ENCODE results near the gene HOATZ.

HOATZ gene

GRCh38 chr11:111559800-111560464, 45.4 kb downstream of the HOATZ start:
- TF ChIP-seq ZFX (IDR thresholded peaks at IDR 0.05) (no peak), CTCF (conservative IDR thresholded peaks at IDR 0.05) (no peak)
- H3K27ac ChIP-seq = no peak overlapping the region

- no peak overlapping the region for H3K27ac ChIP-seq
- no peak for TF ChIP-seq CTCF (conservative IDR thresholded peaks at IDR 0.05)
- TF ChIP-seq ZFX (IDR thresholded peaks at IDR 0.05) = no peak
Measured at GRCh38 chr11:111560800-111561199, 46.2 kb downstream of the HOATZ start.

GRCh38 chr11:111561306-111561705, 46.7 kb downstream of the HOATZ start:
- no peak overlapping the region for H3K27ac ChIP-seq
- TF ChIP-seq ZFX (IDR thresholded peaks at IDR 0.05) = no peak
- TF ChIP-seq CTCF (conservative IDR thresholded peaks at IDR 0.05) = no peak

- no peak for TF ChIP-seq ZFX (IDR thresholded peaks at IDR 0.05)
- no peak for TF ChIP-seq CTCF (conservative IDR thresholded peaks at IDR 0.05)
- no peak overlapping the region for H3K27ac ChIP-seq
Measured at GRCh38 chr11:111561791-111562325, 47.3 kb downstream of the HOATZ start.

GRCh38 chr11:111562692-111563389, 48.3 kb downstream of the HOATZ start:
- no peak overlapping the region for H3K27ac ChIP-seq
- TF ChIP-seq ZFX (IDR thresholded peaks at IDR 0.05) = no peak
- no peak for TF ChIP-seq CTCF (conservative IDR thresholded peaks at IDR 0.05)

GRCh38 chr11:111565114-111565720, 50.6 kb downstream of the HOATZ start:
- no peak overlapping the region for H3K27ac ChIP-seq
- TF ChIP-seq ZFX (IDR thresholded peaks at IDR 0.05) = no peak
- TF ChIP-seq CTCF (conservative IDR thresholded peaks at IDR 0.05) = peak; percentile 94

GRCh38 chr11:111566324-111566723, 51.7 kb downstream of the HOATZ start:
- H3K27ac ChIP-seq = no peak overlapping the region
- no peak for TF ChIP-seq CTCF (conservative IDR thresholded peaks at IDR 0.05)
- TF ChIP-seq ZFX (IDR thresholded peaks at IDR 0.05) = no peak
